Vagina (tissue), 2 donors: ENCODE data around the gene MRPL1.

ENCODE experiments used
- CTCF ChIP-seq, 3 experiments: fragments of 450-650 bp in 2 of 3; fragments of 200-600 bp in 1 of 3; sonication (generic) in 1 of 3; IDR thresholded peaks; one replicate each; pipeline ENCODE4 v1.5.1; 2017 to 2019; ENCODE audit warnings: antibody characterized with exemption in 3 of 3, mild to moderate bottlenecking in 2 of 3, moderate library complexity in 2 of 3
- POLR2A ChIP-seq, 2 donors: fragments of 450-650 bp; IDR thresholded peaks; one replicate each; pipeline ENCODE4 v1.6.1; 2017; ENCODE audit warnings: antibody characterized with exemption in 2 of 2, mild to moderate bottlenecking in 2 of 2, moderate library complexity in 2 of 2
- POLR2AphosphoS5 ChIP-seq, 2 donors: sonication (generic); formaldehyde crosslinking; IDR thresholded peaks; one replicate each; pipeline ENCODE4 v1.9.0; 2017; ENCODE audit warnings: antibody characterized with exemption in 2 of 2, mild to moderate bottlenecking in 2 of 2, low read depth in 1 of 2; ENCODE audit not compliant: insufficient read depth in 1 of 2

- TF ChIP-seq POLR2A (IDR thresholded peaks at IDR 0.05), result no peak
- no peak for TF ChIP-seq POLR2AphosphoS5 (IDR thresholded peaks at IDR 0.05; ENCODE audit: insufficient read depth in 1 of 2, low read depth in 1 of 2)
- TF ChIP-seq CTCF (IDR thresholded peaks at IDR 0.05), result no peak
Measured at GRCh38 chr4:77910676-77911075, 48.0 kb downstream of the MRPL1 start.
